GM19438 (cell line): Measurements from ENCODE around the gene C1orf122.

ENCODE experiments used
- ATAC-seq: cut with Tn5 transposase; IDR thresholded peaks from one replicate; pipeline ENCODE4 v1.9.1; 2021; ENCODE audit warnings: low read depth; ENCODE audit not compliant: unreplicated experiment

Gene C1orf122

GRCh38 chr1:37844536-37844935 is 36.9 kb downstream of the C1orf122 start:
- no peak for ATAC-seq

- ATAC-seq = no peak
These were observed 37.6 kb downstream of the C1orf122 start for GRCh38 chr1:37845049-37845646.

- no peak for ATAC-seq
These were observed 38.2 kb downstream of the C1orf122 start for GRCh38 chr1:37845786-37846185.

- no peak for ATAC-seq
These were observed 39.2 kb downstream of the C1orf122 start for GRCh38 chr1:37846647-37847339.

GRCh38 chr1:37849480-37849879 is 41.9 kb downstream of the C1orf122 start:
- no peak for ATAC-seq

- no peak for ATAC-seq
These were observed 42.9 kb downstream of the C1orf122 start for GRCh38 chr1:37850352-37850955.

GRCh38 chr1:37851262-37851661 is 43.7 kb downstream of the C1orf122 start:
- ATAC-seq = no peak

GRCh38 chr1:37851782-37852210 is 44.2 kb downstream of the C1orf122 start:
- no peak for ATAC-seq

GRCh38 chr1:37853157-37853556 is 45.6 kb downstream of the C1orf122 start:
- ATAC-seq = no peak

- no peak for ATAC-seq
These were observed 46.8 kb downstream of the C1orf122 start for GRCh38 chr1:37854406-37854805.
